ENCODE results near the gene HIBCH.

The HIBCH gene

GRCh38 chr2:190213441-190214335, 105.9 kb downstream of the HIBCH start:
- H3K9me3 ChIP-seq (replicated peaks in 1 of 2; ENCODE audit: control insufficient read depth in 2 of 2, insufficient read depth in 1 of 2, low read depth in 1 of 2, low read length in 2 of 2): no peaks in the 10 kb centered on the region
- no peak overlapping the region for H3K9ac ChIP-seq (ENCODE audit: low read depth, low read length, poor library complexity)
- DNase-seq (ENCODE audit: low spot score): no peak
- H3K4ac ChIP-seq (ENCODE audit: low read length): no peak overlapping the region
- H4K8ac ChIP-seq (ENCODE audit: low read depth, low read length): no peak overlapping the region
- no peak overlapping the region for H2BK5ac ChIP-seq (ENCODE audit: low read length)
- no peak overlapping the region for H2BK15ac ChIP-seq (ENCODE audit: low read length)
- peaks cover 3 to 32% of the 10 kb centered on the region in 2 donors for H3K4me1 ChIP-seq (ENCODE audit: control insufficient read depth in 2 of 2, insufficient read depth in 1 of 2, low read depth in 1 of 2, low read length in 2 of 2)
- peak overlapping the region; percentile 20 for H2AK5ac ChIP-seq (ENCODE audit: low read depth, low read length)
- no peak overlapping the region for H3K4me2 ChIP-seq (ENCODE audit: insufficient read depth, low read length, poor library complexity, severe bottlenecking)
- H4K91ac ChIP-seq (ENCODE audit: low read depth, low read length, poor library complexity): no peak overlapping the region
- no peak overlapping the region for H2BK120ac ChIP-seq (ENCODE audit: low read depth, low read length)
- H2AFZ ChIP-seq (ENCODE audit: low read length): no peak overlapping the region
- H3K27me3 ChIP-seq (ENCODE audit: control insufficient read depth in 3 of 3, insufficient read depth in 3 of 3, low read depth in 1 of 3, low read length in 3 of 3): no peaks in the 10 kb centered on the region
- H3K36me3 ChIP-seq (replicated peaks in 1 of 2; ENCODE audit: control insufficient read depth in 2 of 2, insufficient read depth in 2 of 2, low read length in 2 of 2): peaks cover 3 to 16% of the 10 kb centered on the region in 2 donors
- no peak overlapping the region for H3K14ac ChIP-seq (ENCODE audit: low read length)
- no CpG with 5 or more reads among the region's 19 CpGs for WGBS, 2 donors (ENCODE audit: extremely low coverage in 2 of 2, insufficient read length in 2 of 2, insufficient replicate concordance in 1 of 2)
- H3K23ac ChIP-seq (ENCODE audit: low read depth, low read length, poor library complexity): no peak overlapping the region
- no peak overlapping the region for H3K4me3 ChIP-seq (ENCODE audit: low read length in 2 of 2)
- peak overlapping the region; percentile 7 for H2BK12ac ChIP-seq (ENCODE audit: low read length)
- peak overlapping the region; percentile 29 for H3K27ac ChIP-seq (replicated peaks; ENCODE audit: low read length)
- no peaks in the 10 kb centered on the region for H3K79me1 ChIP-seq (ENCODE audit: low read depth, low read length)
- peak overlapping the region; percentile 33 for H3K18ac ChIP-seq (ENCODE audit: low read length)

GRCh38 chr2:190210471-190210870, 109.2 kb downstream of the HIBCH start:
- no CpG with 5 or more reads among the region's 2 CpGs for WGBS, 2 donors (ENCODE audit: extremely low coverage in 2 of 2, insufficient read length in 2 of 2, insufficient replicate concordance in 1 of 2)

GRCh38 chr2:190209559-190209958, 110.1 kb downstream of the HIBCH start:
- Histone ChIP-seq H3K79me1 (ENCODE audit: low read depth, low read length) (no peaks in the 10 kb centered on the region), H3K4me1 (ENCODE audit: control insufficient read depth in 2 of 2, insufficient read depth in 1 of 2, low read depth in 1 of 2, low read length in 2 of 2) (peaks cover 0 to 12% of the 10 kb centered on the region in 2 donors)
- WGBS, 2 donors (ENCODE audit: extremely low coverage in 2 of 2, insufficient read length in 2 of 2, insufficient replicate concordance in 1 of 2): no CpG with 5 or more reads among the region's 5 CpGs

More at GRCh38 chr2:190210471-190210870, 109.2 kb downstream of the HIBCH start:
- H3K27ac ChIP-seq (replicated peaks; ENCODE audit: low read length): no peak overlapping the region
- H4K91ac ChIP-seq (ENCODE audit: low read depth, low read length, poor library complexity): no peak overlapping the region
- H3K4me1 ChIP-seq (ENCODE audit: control insufficient read depth in 2 of 2, insufficient read depth in 1 of 2, low read depth in 1 of 2, low read length in 2 of 2): peaks cover 0 to 14% of the 10 kb centered on the region in 2 donors
- no peak overlapping the region for H2AK5ac ChIP-seq (ENCODE audit: low read depth, low read length)
- H4K8ac ChIP-seq (ENCODE audit: low read depth, low read length): no peak overlapping the region
- H3K4ac ChIP-seq (ENCODE audit: low read length): no peak overlapping the region
- H2BK120ac ChIP-seq (ENCODE audit: low read depth, low read length): no peak overlapping the region
- no peak for DNase-seq (ENCODE audit: low spot score)
- H2BK5ac ChIP-seq (ENCODE audit: low read length): no peak overlapping the region
- H3K23ac ChIP-seq (ENCODE audit: low read depth, low read length, poor library complexity): no peak overlapping the region
- H3K18ac ChIP-seq (ENCODE audit: low read length): no peak overlapping the region
- no peak overlapping the region for H2BK15ac ChIP-seq (ENCODE audit: low read length)
- H3K9me3 ChIP-seq (replicated peaks in 1 of 2; ENCODE audit: control insufficient read depth in 2 of 2, insufficient read depth in 1 of 2, low read depth in 1 of 2, low read length in 2 of 2): no peaks in the 10 kb centered on the region
- no peaks in the 10 kb centered on the region for H3K79me1 ChIP-seq (ENCODE audit: low read depth, low read length)
- peaks cover 3 to 18% of the 10 kb centered on the region in 2 donors for H3K36me3 ChIP-seq (replicated peaks in 1 of 2; ENCODE audit: control insufficient read depth in 2 of 2, insufficient read depth in 2 of 2, low read length in 2 of 2)
- H3K4me3 ChIP-seq (ENCODE audit: low read length in 2 of 2): no peak overlapping the region
- H3K9ac ChIP-seq (ENCODE audit: low read depth, low read length, poor library complexity): no peak overlapping the region
- H2BK12ac ChIP-seq (ENCODE audit: low read length): no peak overlapping the region
- H3K4me2 ChIP-seq (ENCODE audit: insufficient read depth, low read length, poor library complexity, severe bottlenecking): no peak overlapping the region
- no peaks in the 10 kb centered on the region for H3K27me3 ChIP-seq (ENCODE audit: control insufficient read depth in 3 of 3, insufficient read depth in 3 of 3, low read depth in 1 of 3, low read length in 3 of 3)
- H3K14ac ChIP-seq (ENCODE audit: low read length): no peak overlapping the region
- no peak overlapping the region for H2AFZ ChIP-seq (ENCODE audit: low read length)

GRCh38 chr2:190207930-190208329, 111.7 kb downstream of the HIBCH start:
- Histone ChIP-seq H3K4me1 (ENCODE audit: control insufficient read depth in 2 of 2, insufficient read depth in 1 of 2, low read depth in 1 of 2, low read length in 2 of 2) (no peaks in the 10 kb centered on the region), H3K27ac (replicated peaks; ENCODE audit: low read length) (no peak overlapping the region), H3K23ac (ENCODE audit: low read depth, low read length, poor library complexity) (no peak overlapping the region), H3K79me1 (ENCODE audit: low read depth, low read length) (no peaks in the 10 kb centered on the region), H2AFZ (ENCODE audit: low read length) (no peak overlapping the region), H3K14ac (ENCODE audit: low read length) (no peak overlapping the region), H3K4ac (ENCODE audit: low read length) (no peak overlapping the region), H2BK15ac (ENCODE audit: low read length) (no peak overlapping the region), H2AK5ac (ENCODE audit: low read depth, low read length) (no peak overlapping the region), H3K9ac (ENCODE audit: low read depth, low read length, poor library complexity) (no peak overlapping the region), H2BK5ac (ENCODE audit: low read length) (no peak overlapping the region), H3K27me3 (ENCODE audit: control insufficient read depth in 3 of 3, insufficient read depth in 3 of 3, low read depth in 1 of 3, low read length in 3 of 3) (no peaks in the 10 kb centered on the region), H4K8ac (ENCODE audit: low read depth, low read length) (no peak overlapping the region), H2BK12ac (ENCODE audit: low read length) (no peak overlapping the region), H4K91ac (ENCODE audit: low read depth, low read length, poor library complexity) (no peak overlapping the region), H3K9me3 (replicated peaks in 1 of 2; ENCODE audit: control insufficient read depth in 2 of 2, insufficient read depth in 1 of 2, low read depth in 1 of 2, low read length in 2 of 2) (no peaks in the 10 kb centered on the region), H3K36me3 (replicated peaks in 1 of 2; ENCODE audit: control insufficient read depth in 2 of 2, insufficient read depth in 2 of 2, low read length in 2 of 2) (peaks cover 3 to 31% of the 10 kb centered on the region in 2 donors), H3K4me3 (ENCODE audit: low read length in 2 of 2) (no peak overlapping the region), H2BK120ac (ENCODE audit: low read depth, low read length) (no peak overlapping the region), H3K18ac (ENCODE audit: low read length) (no peak overlapping the region), H3K4me2 (ENCODE audit: insufficient read depth, low read length, poor library complexity, severe bottlenecking) (no peak overlapping the region)
- DNase-seq (ENCODE audit: low spot score): no peak
- WGBS, 2 donors (ENCODE audit: extremely low coverage in 2 of 2, insufficient read length in 2 of 2, insufficient replicate concordance in 1 of 2): no CpG with 5 or more reads among the region's 2 CpGs

More at GRCh38 chr2:190209559-190209958, 110.1 kb downstream of the HIBCH start:
- Histone ChIP-seq H2AK5ac (ENCODE audit: low read depth, low read length) (no peak overlapping the region), H3K4ac (ENCODE audit: low read length) (no peak overlapping the region), H3K18ac (ENCODE audit: low read length) (no peak overlapping the region), H3K4me2 (ENCODE audit: insufficient read depth, low read length, poor library complexity, severe bottlenecking) (no peak overlapping the region), H2BK15ac (ENCODE audit: low read length) (no peak overlapping the region), H3K9ac (ENCODE audit: low read depth, low read length, poor library complexity) (no peak overlapping the region), H3K4me3 (ENCODE audit: low read length in 2 of 2) (no peak overlapping the region), H2BK5ac (ENCODE audit: low read length) (no peak overlapping the region), H2BK12ac (ENCODE audit: low read length) (no peak overlapping the region), H4K8ac (ENCODE audit: low read depth, low read length) (no peak overlapping the region), H3K27me3 (ENCODE audit: control insufficient read depth in 3 of 3, insufficient read depth in 3 of 3, low read depth in 1 of 3, low read length in 3 of 3) (no peaks in the 10 kb centered on the region), H3K36me3 (replicated peaks in 1 of 2; ENCODE audit: control insufficient read depth in 2 of 2, insufficient read depth in 2 of 2, low read length in 2 of 2) (peaks cover 3 to 23% of the 10 kb centered on the region in 2 donors), H3K14ac (ENCODE audit: low read length) (no peak overlapping the region), H3K9me3 (replicated peaks in 1 of 2; ENCODE audit: control insufficient read depth in 2 of 2, insufficient read depth in 1 of 2, low read depth in 1 of 2, low read length in 2 of 2) (no peaks in the 10 kb centered on the region), H2AFZ (ENCODE audit: low read length) (no peak overlapping the region), H3K23ac (ENCODE audit: low read depth, low read length, poor library complexity) (no peak overlapping the region), H2BK120ac (ENCODE audit: low read depth, low read length) (no peak overlapping the region), H4K91ac (ENCODE audit: low read depth, low read length, poor library complexity) (no peak overlapping the region), H3K27ac (replicated peaks; ENCODE audit: low read length) (no peak overlapping the region)
- DNase-seq (ENCODE audit: low spot score): no peak

Measured in neuronal stem cell (in vitro differentiated cells).